Duodenal mucosa (tissue), 2 donors: ENCODE measurements around the gene MEGF6.
A peak's percentile ranks its signal among the peaks of the same experiment; 100 is the strongest.

Experiments used
- H3K27ac ChIP-seq: one replicate; pipeline ENCODE4 v1.7.0; 2013; ENCODE audit warnings: low read depth, low read length
- H3K27me3 ChIP-seq, 2 donors: one replicate each; pipeline ENCODE4 v1.7.0; 2013; ENCODE audit warnings: low read length in 2 of 2, control low read depth in 1 of 2; ENCODE audit not compliant: insufficient read depth in 2 of 2, control insufficient read depth in 1 of 2
- H3K36me3 ChIP-seq, 2 donors: one replicate each; pipeline ENCODE4 v1.7.0; 2013; ENCODE audit warnings: low read length in 2 of 2, control low read depth in 1 of 2; ENCODE audit not compliant: insufficient read depth in 2 of 2, control insufficient read depth in 1 of 2
- H3K4me1 ChIP-seq, 2 donors: one replicate each; pipeline ENCODE4 v1.7.0; 2013; ENCODE audit warnings: low read length in 2 of 2, control low read depth in 1 of 2; ENCODE audit not compliant: insufficient read depth in 2 of 2, control insufficient read depth in 1 of 2
- H3K4me3 ChIP-seq, 2 donors: one replicate each; pipeline ENCODE4 v1.7.0; 2013; ENCODE audit warnings: low read length in 2 of 2, low read depth in 1 of 2
- H3K9ac ChIP-seq, 2 donors: one replicate each; pipeline ENCODE4 v1.7.0; 2013; ENCODE audit warnings: low read length in 2 of 2, low read depth in 1 of 2
- H3K9me3 ChIP-seq, 2 donors: one replicate each; pipeline ENCODE4 v1.7.0; 2013; ENCODE audit warnings: low read length in 2 of 2, control low read depth in 1 of 2; ENCODE audit not compliant: control insufficient read depth in 1 of 2

The MEGF6 gene

GRCh38 chr1:3539707-3540425 lies 71.4 kb downstream of the MEGF6 start:
- Histone ChIP-seq H3K4me3 (no peak overlapping the region), H3K9me3 (no peaks in the 10 kb centered on the region), H3K36me3 (no peaks in the 10 kb centered on the region), H3K27me3 (no peaks in the 10 kb centered on the region), H3K9ac (no peak overlapping the region), H3K4me1 (no peaks in the 10 kb centered on the region), H3K27ac (no peak overlapping the region)

- Histone ChIP-seq H3K9me3 (no peaks in the 10 kb centered on the region), H3K4me1 (no peaks in the 10 kb centered on the region), H3K27me3 (no peaks in the 10 kb centered on the region), H3K4me3 (no peak overlapping the region), H3K9ac (no peak overlapping the region), H3K27ac (no peak overlapping the region), H3K36me3 (no peaks in the 10 kb centered on the region)
These were observed 73.9 kb downstream of the MEGF6 start for GRCh38 chr1:3537359-3537758.

- Histone ChIP-seq H3K9me3 (no peaks in the 10 kb centered on the region), H3K9ac (no peak overlapping the region), H3K27ac (no peak overlapping the region), H3K36me3 (no peaks in the 10 kb centered on the region), H3K4me3 (no peak overlapping the region), H3K4me1 (no peaks in the 10 kb centered on the region), H3K27me3 (no peaks in the 10 kb centered on the region)
These were observed 74.7 kb downstream of the MEGF6 start for GRCh38 chr1:3536420-3537195.

- Histone ChIP-seq H3K9me3 (no peaks in the 10 kb centered on the region), H3K27me3 (no peaks in the 10 kb centered on the region), H3K36me3 (no peaks in the 10 kb centered on the region), H3K4me1 (peaks cover 0 to under 1% of the 10 kb centered on the region in 2 donors), H3K9ac (no peak overlapping the region), H3K4me3 (no peak overlapping the region), H3K27ac (no peak overlapping the region)
These were observed 75.6 kb downstream of the MEGF6 start for GRCh38 chr1:3535732-3536131.

GRCh38 chr1:3534803-3535637 lies 76.3 kb downstream of the MEGF6 start:
- H3K27me3 ChIP-seq: no peaks in the 10 kb centered on the region

GRCh38 chr1:3533067-3534048 lies 78.0 kb downstream of the MEGF6 start:
- Histone ChIP-seq H3K4me3 (no peak overlapping the region), H3K4me1 (peaks cover 12 to 21% of the 10 kb centered on the region in 2 donors), H3K27me3 (no peaks in the 10 kb centered on the region), H3K36me3 (no peaks in the 10 kb centered on the region), H3K27ac (no peak overlapping the region), H3K9ac (no peak overlapping the region), H3K9me3 (no peaks in the 10 kb centered on the region)

More at GRCh38 chr1:3534803-3535637, 76.3 kb downstream of the MEGF6 start:
- Histone ChIP-seq H3K9me3 (no peaks in the 10 kb centered on the region), H3K27ac (no peak overlapping the region), H3K9ac (no peak overlapping the region), H3K4me1 (peaks cover 7 to 8% of the 10 kb centered on the region in 2 donors), H3K4me3 (no peak overlapping the region), H3K36me3 (no peaks in the 10 kb centered on the region)

- Histone ChIP-seq H3K9ac (no peak overlapping the region), H3K27me3 (no peaks in the 10 kb centered on the region), H3K4me1 (peaks cover 12 to 21% of the 10 kb centered on the region in 2 donors), H3K4me3 (no peak overlapping the region), H3K36me3 (no peaks in the 10 kb centered on the region), H3K9me3 (no peaks in the 10 kb centered on the region), H3K27ac (no peak overlapping the region)
These were observed 79.4 kb downstream of the MEGF6 start for GRCh38 chr1:3531928-3532327.

GRCh38 chr1:3530926-3531818 lies 80.1 kb downstream of the MEGF6 start:
- H3K4me1 ChIP-seq: peaks cover 12 to 21% of the 10 kb centered on the region in 2 donors
- H3K27me3 ChIP-seq: no peaks in the 10 kb centered on the region
- no peaks in the 10 kb centered on the region for H3K36me3 ChIP-seq
- peak overlapping the region; percentile 58 to 77 for H3K4me3 ChIP-seq
- H3K9me3 ChIP-seq: no peaks in the 10 kb centered on the region
- no peak overlapping the region for H3K27ac ChIP-seq
- peak overlapping the region; percentile 32 to 61 for H3K9ac ChIP-seq
